K562 (cell line): ENCODE measurements around the gene RNF17. TPM values are rescaled to one million over a fixed set of nuclear protein-coding genes. Genes with fewer than 3 reads are reported as not detected.

Source experiments
- ATAC-seq: fragments of 200-7000 bp; cut with Tn5 transposase; 3 replicates; pipeline ENCODE4 v1.9.1; 2020; ENCODE audit warnings: moderate library complexity
- BruUV-seq: library from RNA; stranded (reverse); fragments of 400-500 nt; replicated peaks from 2 replicates; lab custom pipeline; 2021; lab: Mats Ljungman, UMichigan
- CTCF ChIA-PET: fragments of 300-600 bp; formaldehyde crosslinking; extraction: SDS; loops from one replicate; lab custom pipeline; 2021; ENCODE audit warnings: low intra/inter-chr PET ratio; lab: Yijun Ruan, JAX
- POLR2A ChIA-PET: fragments of 300-600, 350-650 bp; sonication (Branson Sonifier 250); formaldehyde crosslinking; extraction: SDS; loops from one replicate; lab custom pipeline; 2021; ENCODE audit warnings: antibody characterized with exemption, inconsistent platforms; lab: Yijun Ruan, JAX
- DNase-seq, 4 experiments: peaks; one replicate each; pipeline versions ENCODE4 v3.0.0 to v3.0.0-alpha.2; 2011 to 2018; ENCODE audit warnings: low spot score in 3 of 4, mixed read lengths in 3 of 4; ENCODE audit errors: extremely low read depth in 1 of 4
- FAIRE-seq: peaks from 2 replicates; lab custom pipeline; 2011; peaks lifted over from hg19 to GRCh38; lab: Jason Lieb, UNC
- H2AFZ ChIP-seq: 2 replicates; pipeline ENCODE4 v1.6.0; 2011; ENCODE audit warnings: low read depth, low read length, control low read depth, inconsistent platforms
- H3K27ac ChIP-seq: fragments of 200-600 bp; 3 replicates; pipeline ENCODE4 v1.8.0; 2011; ENCODE audit warnings: low read depth, mild to moderate bottlenecking, control low read depth, inconsistent platforms, low read length, moderate library complexity, mixed read lengths; ENCODE audit errors: extremely low read depth
- H3K27me3 ChIP-seq, 2 experiments: fragments of 300-600 bp in 1 of 2; 2 replicates in 1 of 2; 3 replicates in 1 of 2; pipeline versions ENCODE4 v1.6.0 to v1.8.0; 2011; ENCODE audit warnings: inconsistent platforms in 2 of 2, low read length in 2 of 2, mild to moderate bottlenecking in 1 of 2, mixed read lengths in 1 of 2, moderate library complexity in 1 of 2; ENCODE audit not compliant: control insufficient read depth in 2 of 2, insufficient read depth in 2 of 2
- H3K36me3 ChIP-seq: fragments of 300-600 bp; 3 replicates; pipeline ENCODE4 v1.8.0; 2011; ENCODE audit warnings: mild to moderate bottlenecking, low read length, inconsistent platforms; ENCODE audit not compliant: control insufficient read depth, insufficient read depth
- H3K4me1 ChIP-seq, 2 experiments: fragments of 200-600 bp in 1 of 2; replicated peaks in 1 of 2; 2 replicates in 1 of 2; 3 replicates in 1 of 2; pipeline versions ENCODE4 v1.5.1 to v1.8.0; 2011; ENCODE audit warnings: inconsistent platforms in 2 of 2, low read length in 2 of 2, mild to moderate bottlenecking in 1 of 2, mixed read lengths in 1 of 2, moderate library complexity in 1 of 2; ENCODE audit not compliant: control insufficient read depth in 2 of 2, insufficient read depth in 2 of 2
- H3K4me2 ChIP-seq: 2 replicates; pipeline ENCODE4 v1.6.1; 2011; ENCODE audit warnings: low read length, control low read depth, inconsistent platforms, mixed read lengths; ENCODE audit not compliant: insufficient read depth
- H3K4me3 ChIP-seq: fragments of 200-600 bp; sonication (generic), shearing (Covaris generic); 2 replicates; pipeline ENCODE4 v1.5.1; 2016; ENCODE audit warnings: control low read depth, inconsistent platforms
- H3K79me2 ChIP-seq: fragments of 200-600 bp; 3 replicates; pipeline ENCODE4 v1.8.0; 2011; ENCODE audit warnings: low read length, inconsistent platforms; ENCODE audit not compliant: control insufficient read depth, insufficient read depth
- H3K9ac ChIP-seq, 2 experiments: 2 replicates each; pipeline versions ENCODE4 v1.6.0 to v1.6.1; 2011; ENCODE audit warnings: low read depth in 2 of 2, low read length in 2 of 2, control low read depth in 1 of 2, inconsistent platforms in 1 of 2, mild to moderate bottlenecking in 1 of 2, mixed read lengths in 1 of 2; ENCODE audit not compliant: insufficient read depth in 1 of 2
- H3K9me1 ChIP-seq: one replicate; pipeline ENCODE4 v1.6.0; 2011; ENCODE audit warnings: inconsistent platforms, mild to moderate bottlenecking, low read length, moderate library complexity; ENCODE audit not compliant: control insufficient read depth, insufficient read depth
- H3K9me3 ChIP-seq: replicated peaks from 2 replicates; pipeline ENCODE4 v1.5.1; 2011; ENCODE audit warnings: low read depth, low read length, inconsistent platforms; ENCODE audit not compliant: control insufficient read depth, insufficient read depth
- H4K20me1 ChIP-seq: replicated peaks from 2 replicates; pipeline ENCODE4 v1.6.1; 2011; ENCODE audit warnings: low read length, inconsistent platforms, mixed read lengths; ENCODE audit not compliant: control insufficient read depth, insufficient read depth
- PCBP1 ChIP-seq: fragments of 200-400 bp; formaldehyde crosslinking; IDR thresholded peaks from 2 replicates; pipeline ENCODE4 v1.6.1; 2018; ENCODE audit warnings: mild to moderate bottlenecking, low read depth, low read length; ENCODE audit not compliant: poor library complexity, severe bottlenecking
- TAF9B ChIP-seq: fragments of 450-650 bp; IDR thresholded peaks from 2 replicates; pipeline ENCODE4 v1.6.1; 2018; ENCODE audit warnings: mild to moderate bottlenecking; ENCODE audit not compliant: partially characterized antibody
- ZNF507 ChIP-seq: conservative IDR thresholded peaks from 2 replicates; pipeline ENCODE4 v1.6.1; 2017; ENCODE audit warnings: missing genetic modification characterization, missing compliant biosample characterization
- WGBS: fragments of 100-300 bp; shearing (Covaris generic); methylation state at CpG from one replicate; pipeline ENCODE4 v1.1.6; 2016; ENCODE audit warnings: low coverage, mixed read lengths; ENCODE audit not compliant: insufficient coverage; ENCODE audit errors: missing lambda C conversion rate; 5-methylcytosine and 5-hydroxymethylcytosine counted together
- in situ Hi-C: fragments of 300-500 bp; cut with MboI; formaldehyde crosslinking; loops from 4 replicates; pipeline ENCODE4 v1.15.0; 2018; ENCODE audit warnings: inconsistent platforms, mixed read lengths
- intact Hi-C: fragments of 100-400 bp; cut with micrococcal nuclease; formaldehyde crosslinking; loops from 2 replicates; pipeline ENCODE4 v1.14.2; 2022
- polyA plus RNA-seq, 8 experiments: library from polyadenylated mRNA; depleted of rRNA in 4 of 8; stranded (reverse) in 5 of 8; unstranded in 3 of 8; fragments of >200 nt; fragmentation: Nextera tagmentation in 2 of 8; fragmentation: Illumina TruSeq in 1 of 8; extraction: Ambion mirVana in 2 of 8; extraction: Trizol in 1 of 8; gene quantifications; 2 replicates each; pipeline versions ENCODE4 v1.2.1 to v1.2.3, GENCODE V29; 2011 to 2014; ENCODE audit warnings: inconsistent platforms in 1 of 8, missing spikeins in 1 of 8
- total RNA-seq, 7 experiments: library from RNA; depleted of rRNA in 6 of 7; stranded (reverse); fragments of >200 nt in 6 of 7; fragmentation: Illumina TruSeq in 2 of 7; extraction: Trizol in 2 of 7; gene quantifications; 2 replicates each; pipeline versions ENCODE4 v1.2.1 to v1.2.3, GENCODE V29; 2011 to 2021; ENCODE audit warnings: low replicate concordance in 1 of 7
- TF ChIP-seq, protein P1 (sequence below): fragments of 150-350 bp; IDR thresholded peaks from 2 replicates; pipeline ENCODE4 v1.6.1; 2014; ENCODE audit warnings: low read depth, mild to moderate bottlenecking, low read length, borderline replicate concordance
- TF ChIP-seq, protein P2 (sequence below): sonication (generic); formaldehyde crosslinking; IDR thresholded peaks from 2 replicates; pipeline ENCODE4 v1.8.1; 2023; ENCODE audit warnings: mild to moderate bottlenecking, missing genetic modification reagents

The RNF17 gene
- total and polyA plus RNA-seq, 9 of the 15 experiments (the other 6 are each of a cell fraction or from before 2014, with no cell fraction given), result 0.11 to 0.90 (median 0.58) TPM

DNA sequence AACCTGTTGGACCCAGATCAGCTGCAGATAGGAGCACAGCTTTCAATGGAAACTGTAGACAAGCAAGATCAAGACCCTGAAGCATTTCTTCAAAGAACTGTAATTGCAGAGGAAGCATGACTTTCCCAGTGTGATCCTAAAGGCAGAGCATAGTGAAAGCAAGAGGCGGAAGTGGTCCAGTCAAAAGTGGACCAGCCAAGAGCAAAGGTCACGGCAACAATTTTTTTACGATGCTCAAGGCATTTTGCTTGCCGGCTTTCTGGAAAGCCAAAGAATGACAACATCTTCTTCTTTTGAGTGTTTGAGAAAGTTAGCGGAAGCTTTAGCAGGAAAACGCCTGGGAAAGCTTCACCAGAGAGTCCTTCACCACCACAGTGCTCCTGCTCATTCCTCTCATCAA lies 111.6 kb downstream of the RNF17 start:
- ATAC-seq, result no peak
- Histone ChIP-seq H3K27me3 (no peaks in the 10 kb centered on the region), H3K27ac (no peak overlapping the region), H3K4me1 (no peaks in the 10 kb centered on the region), H3K9me1 (no peaks in the 10 kb centered on the region), H4K20me1 (no peaks in the 10 kb centered on the region), H3K4me3 (no peak overlapping the region), H3K4me2 (no peak overlapping the region), H3K9ac (no peak overlapping the region), H3K36me3 (no peaks in the 10 kb centered on the region), H3K9me3 (no peaks in the 10 kb centered on the region), H3K79me2 (no peaks in the 10 kb centered on the region), H2AFZ (no peak overlapping the region)
- TF ChIP-seq TAF9B, result no peak
- TF ChIP-seq, protein P1, sequence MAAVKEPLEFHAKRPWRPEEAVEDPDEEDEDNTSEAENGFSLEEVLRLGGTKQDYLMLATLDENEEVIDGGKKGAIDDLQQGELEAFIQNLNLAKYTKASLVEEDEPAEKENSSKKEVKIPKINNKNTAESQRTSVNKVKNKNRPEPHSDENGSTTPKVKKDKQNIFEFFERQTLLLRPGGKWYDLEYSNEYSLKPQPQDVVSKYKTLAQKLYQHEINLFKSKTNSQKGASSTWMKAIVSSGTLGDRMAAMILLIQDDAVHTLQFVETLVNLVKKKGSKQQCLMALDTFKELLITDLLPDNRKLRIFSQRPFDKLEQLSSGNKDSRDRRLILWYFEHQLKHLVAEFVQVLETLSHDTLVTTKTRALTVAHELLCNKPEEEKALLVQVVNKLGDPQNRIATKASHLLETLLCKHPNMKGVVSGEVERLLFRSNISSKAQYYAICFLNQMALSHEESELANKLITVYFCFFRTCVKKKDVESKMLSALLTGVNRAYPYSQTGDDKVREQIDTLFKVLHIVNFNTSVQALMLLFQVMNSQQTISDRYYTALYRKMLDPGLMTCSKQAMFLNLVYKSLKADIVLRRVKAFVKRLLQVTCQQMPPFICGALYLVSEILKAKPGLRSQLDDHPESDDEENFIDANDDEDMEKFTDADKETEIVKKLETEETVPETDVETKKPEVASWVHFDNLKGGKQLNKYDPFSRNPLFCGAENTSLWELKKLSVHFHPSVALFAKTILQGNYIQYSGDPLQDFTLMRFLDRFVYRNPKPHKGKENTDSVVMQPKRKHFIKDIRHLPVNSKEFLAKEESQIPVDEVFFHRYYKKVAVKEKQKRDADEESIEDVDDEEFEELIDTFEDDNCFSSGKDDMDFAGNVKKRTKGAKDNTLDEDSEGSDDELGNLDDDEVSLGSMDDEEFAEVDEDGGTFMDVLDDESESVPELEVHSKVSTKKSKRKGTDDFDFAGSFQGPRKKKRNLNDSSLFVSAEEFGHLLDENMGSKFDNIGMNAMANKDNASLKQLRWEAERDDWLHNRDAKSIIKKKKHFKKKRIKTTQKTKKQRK, result no peak
- TF ChIP-seq ZNF507 (tag), result no peak
- TF ChIP-seq, protein P2, sequence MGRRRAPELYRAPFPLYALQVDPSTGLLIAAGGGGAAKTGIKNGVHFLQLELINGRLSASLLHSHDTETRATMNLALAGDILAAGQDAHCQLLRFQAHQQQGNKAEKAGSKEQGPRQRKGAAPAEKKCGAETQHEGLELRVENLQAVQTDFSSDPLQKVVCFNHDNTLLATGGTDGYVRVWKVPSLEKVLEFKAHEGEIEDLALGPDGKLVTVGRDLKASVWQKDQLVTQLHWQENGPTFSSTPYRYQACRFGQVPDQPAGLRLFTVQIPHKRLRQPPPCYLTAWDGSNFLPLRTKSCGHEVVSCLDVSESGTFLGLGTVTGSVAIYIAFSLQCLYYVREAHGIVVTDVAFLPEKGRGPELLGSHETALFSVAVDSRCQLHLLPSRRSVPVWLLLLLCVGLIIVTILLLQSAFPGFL, result no peak
- no peak for TF ChIP-seq PCBP1
- intact Hi-C loops, result no loop called here
- in situ Hi-C loops, result no loop called here
- no TSS peak for BruUV-seq
- WGBS, result 29% methylated on average over 6 of the region's 6 CpGs
- ChIA-PET CTCF (no interaction called here), POLR2A (interaction anchor here (1.0 kb wide), 1 partner anchor 10 kb away, joined by 3 read pairs; no protein-coding TSS in a partner anchor)
- FAIRE-seq, result no peak
- DNase-seq, result no peak
